ENCODE results near the gene CCDC13.

CCDC13 gene

DNA sequence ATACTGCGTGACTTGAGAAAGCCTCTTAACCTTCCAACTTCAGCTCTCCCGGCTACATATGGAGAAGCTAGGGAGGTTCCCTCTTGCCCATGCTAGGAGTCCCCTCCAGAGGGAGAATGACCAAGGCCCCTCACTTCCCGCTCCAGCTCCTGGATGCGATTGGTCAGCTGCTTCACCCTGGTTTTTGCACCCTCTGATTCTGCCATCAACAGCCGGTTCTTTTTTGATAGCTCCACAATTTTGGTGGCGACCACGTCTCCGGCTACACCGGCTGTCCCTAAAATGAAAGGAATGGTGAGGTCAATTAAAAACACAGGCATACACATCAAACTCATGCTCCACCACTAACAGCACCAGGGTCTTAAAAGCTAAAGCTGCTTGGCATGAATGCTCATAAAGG lies 20.6 kb downstream of the CCDC13 start:
- DNase-seq (ENCODE audit: low spot score) = no peak

- DNase-seq (ENCODE audit: low spot score) = no peak
Measured at GRCh38 chr3:42751609-42752008, 21.4 kb downstream of the CCDC13 start.

GRCh38 chr3:42750834-42751233 lies 22.2 kb downstream of the CCDC13 start:
- DNase-seq (ENCODE audit: low spot score) = no peak

GRCh38 chr3:42749753-42750231 lies 23.3 kb downstream of the CCDC13 start:
- DNase-seq (ENCODE audit: low spot score) = peak; percentile 12

DNA sequence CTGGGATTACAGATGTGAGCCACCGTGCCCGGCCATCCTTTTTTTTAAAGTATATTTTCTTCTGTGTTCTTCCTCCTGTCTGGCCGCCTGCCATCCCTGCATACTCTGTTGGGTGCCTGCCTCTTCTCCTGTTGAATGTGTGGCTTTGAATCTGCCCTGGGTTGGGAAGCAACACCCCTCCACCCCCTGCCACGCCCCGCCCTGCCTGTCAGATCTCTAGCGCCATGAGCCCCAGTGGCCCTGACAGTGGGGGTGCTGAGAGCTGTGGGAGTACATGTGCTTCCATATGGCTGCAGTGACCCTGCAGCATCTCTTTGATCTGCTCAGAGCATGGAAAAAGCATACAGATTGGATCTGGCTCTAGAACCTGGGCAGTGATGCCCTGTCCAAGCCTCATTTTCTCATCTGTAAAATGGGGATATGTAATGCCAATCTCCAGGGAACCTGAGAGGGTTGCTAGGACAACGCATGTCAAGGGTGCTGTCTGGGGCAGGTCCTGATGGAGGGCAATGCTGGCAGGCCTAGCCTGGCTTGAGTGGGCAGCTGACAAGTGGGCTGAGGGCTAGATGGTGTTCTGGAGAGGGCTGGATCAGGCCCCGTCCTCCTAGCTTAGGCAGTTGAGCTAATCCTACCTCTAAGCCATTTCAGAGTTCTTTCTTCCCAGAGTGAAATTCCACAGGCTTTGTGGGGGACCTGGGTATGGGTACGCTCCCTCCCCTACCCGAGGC lies 23.9 kb downstream of the CCDC13 start:
- no peak for DNase-seq (ENCODE audit: low spot score)

DNA sequence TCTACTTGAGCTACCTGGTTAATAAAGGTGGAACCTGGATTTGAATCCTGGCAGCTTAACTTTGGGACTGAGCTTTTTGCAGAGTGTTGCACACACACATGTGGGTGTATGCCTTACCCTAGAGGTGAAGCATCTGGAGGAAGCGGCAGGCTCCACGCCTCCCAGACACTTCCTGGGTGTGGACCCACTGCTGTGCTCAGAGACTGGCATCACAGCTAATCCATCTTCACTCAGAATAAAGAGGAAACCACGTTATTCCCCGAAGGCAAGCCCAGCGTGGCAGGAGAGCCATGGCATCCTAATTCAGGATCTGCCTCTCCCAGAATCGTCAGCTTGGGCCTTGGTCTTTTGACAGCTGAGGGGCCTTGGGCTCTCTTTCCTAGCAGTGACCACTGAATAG lies 25.5 kb downstream of the CCDC13 start:
- DNase-seq (ENCODE audit: low spot score) = no peak

- DNase-seq (ENCODE audit: low spot score) = no peak
Measured at GRCh38 chr3:42746455-42747450, 26.3 kb downstream of the CCDC13 start.

- DNase-seq (ENCODE audit: low spot score) = no peak
Measured at GRCh38 chr3:42745776-42746454, 27.1 kb downstream of the CCDC13 start.

- DNase-seq (ENCODE audit: low spot score) = no peak
Measured at GRCh38 chr3:42745291-42745745, 27.7 kb downstream of the CCDC13 start.

DNA sequence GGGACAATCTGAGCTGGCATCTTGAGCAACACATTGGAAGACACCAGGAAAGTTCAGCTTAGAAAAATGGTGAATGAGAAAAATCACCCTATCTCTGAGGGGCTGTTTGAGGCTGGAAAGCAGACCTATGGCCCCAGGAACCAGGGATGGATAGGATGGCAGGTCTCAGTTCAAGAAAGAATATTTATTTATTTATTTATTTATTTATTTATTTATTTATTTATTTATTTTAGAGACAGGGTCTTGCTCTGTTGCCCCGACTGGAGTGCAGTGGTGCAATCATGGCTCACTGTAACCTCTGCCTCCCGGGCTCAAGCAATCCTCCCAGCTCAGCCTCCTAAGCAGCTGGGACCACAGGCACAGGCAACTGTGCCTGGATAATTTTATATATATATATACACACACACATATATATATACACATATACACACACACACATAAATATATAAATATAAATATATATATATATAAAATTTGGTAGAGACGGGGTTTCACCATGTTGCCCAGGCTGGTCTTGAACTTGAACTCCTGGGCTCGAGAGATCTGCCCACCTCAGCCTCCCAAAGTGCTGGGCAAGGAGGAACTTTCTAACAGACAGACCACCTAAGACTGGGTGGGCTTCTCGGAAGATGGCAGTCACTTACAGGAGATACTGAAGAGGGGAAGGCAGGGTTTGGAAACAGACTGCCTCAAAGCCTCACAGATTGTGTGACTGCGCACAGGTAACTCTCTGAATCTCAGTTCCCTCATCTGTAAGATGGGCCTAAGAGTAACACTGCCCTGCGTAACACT lies 29.7 kb downstream of the CCDC13 start:
- no peak for DNase-seq (ENCODE audit: low spot score)

GRCh38 chr3:42742688-42743087 lies 30.4 kb downstream of the CCDC13 start:
- DNase-seq (ENCODE audit: low spot score) = no peak

- DNase-seq (ENCODE audit: low spot score) = no peak
Measured at GRCh38 chr3:42742259-42742658, 30.8 kb downstream of the CCDC13 start.

DNA sequence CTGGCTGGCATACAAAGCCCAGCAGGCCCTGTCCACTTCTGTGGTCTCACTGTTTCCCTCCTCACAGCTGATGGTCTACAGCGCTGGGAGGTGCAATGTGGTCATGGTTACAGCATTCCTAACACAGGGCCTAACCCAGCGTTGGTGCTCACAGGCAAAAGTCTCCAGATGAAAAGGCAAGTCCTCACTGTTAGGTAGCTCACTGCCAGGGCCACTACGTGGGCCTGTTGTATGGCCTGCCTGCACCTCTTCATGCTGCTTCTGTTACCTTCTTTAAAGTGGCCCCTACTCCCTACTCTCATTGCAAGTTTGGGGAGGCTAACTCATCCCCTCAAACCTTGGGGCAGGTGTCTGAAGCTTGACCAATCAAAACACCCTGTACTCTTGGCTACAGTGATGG lies 31.3 kb downstream of the CCDC13 start:
- no peak for DNase-seq (ENCODE audit: low spot score)

GRCh38 chr3:42739401-42740158 lies 33.5 kb downstream of the CCDC13 start:
- DNase-seq (ENCODE audit: low spot score) = no peak

GRCh38 chr3:42736531-42736930 lies 36.5 kb downstream of the CCDC13 start:
- DNase-seq (ENCODE audit: low spot score) = no peak

DNA sequence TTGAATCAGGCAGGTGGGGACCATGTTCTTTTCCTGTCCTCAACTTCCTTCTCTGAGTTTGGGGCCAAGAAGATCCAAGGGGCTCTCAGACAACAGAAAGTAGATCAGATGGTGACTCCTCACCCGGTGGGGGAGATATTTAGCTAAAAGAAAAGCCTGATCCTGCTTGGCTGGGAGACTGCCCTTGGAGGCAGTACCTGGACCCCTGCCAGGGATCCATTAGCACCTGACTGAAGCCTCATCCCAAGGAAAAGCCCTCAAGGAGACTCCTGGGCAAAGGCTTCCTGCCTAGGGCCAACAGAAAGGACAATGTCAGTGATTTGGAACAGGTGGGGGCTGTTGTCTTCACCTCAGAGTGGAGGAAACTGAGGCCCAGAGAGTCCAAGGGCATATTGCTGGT lies 37.0 kb downstream of the CCDC13 start:
- no peak for DNase-seq (ENCODE audit: low spot score)

GRCh38 chr3:42735615-42736014 lies 37.4 kb downstream of the CCDC13 start:
- no peak for DNase-seq (ENCODE audit: low spot score)

GRCh38 chr3:42735019-42735418 lies 38.0 kb downstream of the CCDC13 start:
- no peak for DNase-seq (ENCODE audit: low spot score)

DNA sequence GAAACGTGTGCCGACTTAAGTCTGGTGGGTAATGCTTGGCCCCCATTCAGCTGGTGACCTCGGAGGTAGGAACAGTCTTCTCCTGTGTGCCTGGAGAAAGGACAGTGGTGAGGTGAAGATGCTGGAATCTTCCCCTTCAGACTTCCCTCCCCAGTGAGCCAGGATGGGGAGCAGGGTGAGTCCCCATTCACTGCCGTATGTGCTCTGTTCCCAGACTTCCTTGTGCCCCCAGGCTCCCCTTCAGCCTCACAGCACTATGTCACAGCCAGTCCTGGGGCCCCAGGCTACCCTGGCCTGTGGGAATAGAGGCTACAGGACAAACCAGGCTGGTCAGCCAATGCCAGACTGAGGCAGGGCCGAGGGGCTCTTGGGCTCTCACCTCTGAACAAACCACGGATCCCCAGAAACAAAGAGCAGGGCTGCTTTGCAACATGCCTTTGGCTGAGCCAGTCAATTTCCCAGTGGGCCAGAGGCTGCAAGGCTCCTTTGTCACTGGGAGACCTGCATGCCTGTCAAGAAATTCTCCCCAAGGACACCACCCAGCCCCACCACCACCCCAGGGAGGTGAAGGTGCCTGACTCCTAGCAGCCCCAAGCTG lies 38.7 kb downstream of the CCDC13 start:
- DNase-seq (ENCODE audit: low spot score) = no peak

- no peak for DNase-seq (ENCODE audit: low spot score)
Measured at GRCh38 chr3:42733501-42734262, 39.4 kb downstream of the CCDC13 start.

Data from kidney tubule cell (primary cell).